Common myeloid progenitor, CD34-positive (primary cell): ENCODE measurements around the gene GLG1.
"Not testable (repeated sequence)": the region's sequence is repeated elsewhere in the genome, so short reads cannot be mapped to it uniquely, and the experiment has no call there.

Source experiments
- CTCF ChIA-PET: fragments of 350-600 bp; sonication (Branson Sonifier 250); formaldehyde crosslinking; loops from one replicate; lab custom pipeline; 2021; ENCODE audit warnings: antibody characterized with exemption; lab: Charles Lee
- POLR2A ChIA-PET: fragments of 350-600 bp; sonication (Branson Sonifier 250); formaldehyde crosslinking; loops from one replicate; lab custom pipeline; 2021; ENCODE audit warnings: antibody characterized with exemption; lab: Charles Lee
- DNase-seq, 3 donors: peaks; one replicate each; pipeline versions ENCODE4 v3.0.0 to v3.0.0-alpha.2; 2013
- H3K27ac ChIP-seq, 2 experiments: 1 replicate in 1 of 2; 2 replicates in 1 of 2; pipeline ENCODE4 v1.7.0; 2013; ENCODE audit warnings: inconsistent platforms in 2 of 2, low read length in 2 of 2, mild to moderate bottlenecking in 2 of 2, low read depth in 1 of 2, moderate library complexity in 1 of 2; ENCODE audit not compliant: severe bottlenecking in 2 of 2, insufficient read depth in 1 of 2, poor library complexity in 1 of 2
- H3K27me3 ChIP-seq, 5 experiments: replicated peaks in 2 of 5; 1 replicate in 3 of 5; 2 replicates in 2 of 5; pipeline versions ENCODE4 v1.6.1 to v1.7.0; 2013; ENCODE audit warnings: low read length in 4 of 5, mild to moderate bottlenecking in 2 of 5, moderate library complexity in 2 of 5, inconsistent platforms in 1 of 5; ENCODE audit not compliant: insufficient read depth in 5 of 5, control insufficient read depth in 4 of 5
- H3K36me3 ChIP-seq, 4 experiments: 1 replicate in 2 of 4; 2 replicates in 2 of 4; pipeline versions ENCODE4 v1.6.1 to v1.7.0; 2013; ENCODE audit warnings: low read length in 3 of 4, control low read depth in 1 of 4, mild to moderate bottlenecking in 1 of 4; ENCODE audit not compliant: control insufficient read depth in 4 of 4, insufficient read depth in 4 of 4
- H3K4me1 ChIP-seq, 4 experiments: 1 replicate in 3 of 4; 2 replicates in 1 of 4; pipeline versions ENCODE4 v1.6.1 to v1.7.1; 2013; ENCODE audit warnings: low read length in 3 of 4, mild to moderate bottlenecking in 3 of 4, control low read depth in 1 of 4, inconsistent platforms in 1 of 4, moderate library complexity in 1 of 4; ENCODE audit not compliant: control insufficient read depth in 4 of 4, insufficient read depth in 4 of 4; ENCODE audit errors: control extremely low read depth in 1 of 4
- H3K4me3 ChIP-seq, 7 experiments: 1 replicate in 4 of 7; 2 replicates in 3 of 7; pipeline versions ENCODE4 v1.5.1 to v1.7.0; 2013; ENCODE audit warnings: mild to moderate bottlenecking in 7 of 7, low read length in 6 of 7, moderate library complexity in 6 of 7, inconsistent platforms in 2 of 7, low read depth in 2 of 7, control low read depth in 1 of 7; ENCODE audit not compliant: insufficient read depth in 4 of 7, control insufficient read depth in 1 of 7; ENCODE audit errors: extremely low read depth in 1 of 7
- H3K9me3 ChIP-seq, 5 experiments: 1 replicate in 4 of 5; 2 replicates in 1 of 5; pipeline versions ENCODE4 v1.6.1 to v1.7.1; 2013; ENCODE audit warnings: low read length in 4 of 5, mild to moderate bottlenecking in 2 of 5, inconsistent platforms in 1 of 5, low read depth in 1 of 5, moderate library complexity in 1 of 5; ENCODE audit not compliant: control insufficient read depth in 4 of 5, insufficient read depth in 2 of 5; ENCODE audit errors: control extremely low read depth in 1 of 5
- WGBS: methylation state at CpG from one replicate; pipeline ENCODE4 v1.1.5; 2013; ENCODE audit not compliant: insufficient coverage; 5-methylcytosine and 5-hydroxymethylcytosine counted together

Gene GLG1

DNA sequence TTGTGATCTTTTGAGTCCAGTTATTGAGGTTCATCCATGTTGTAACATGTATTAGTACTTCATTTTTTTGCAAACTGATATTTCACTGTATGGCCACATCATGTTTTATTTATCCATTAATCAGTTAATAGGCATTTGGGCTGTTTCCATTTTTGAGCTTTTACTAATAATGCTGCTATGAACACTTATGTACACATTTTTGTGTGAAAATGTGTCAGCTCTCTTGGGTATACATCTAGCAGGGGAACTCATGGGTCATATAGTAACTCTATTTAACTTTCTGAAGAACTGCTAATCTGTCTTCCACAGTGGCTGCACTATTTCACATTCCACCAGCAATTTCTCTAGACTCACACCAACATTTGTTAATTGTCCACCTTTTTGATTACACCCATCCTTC, 82.0 kb downstream of the GLG1 start:
- Histone ChIP-seq H3K36me3 (peaks cover 0 to 7% (median 2%) of the 10 kb centered on the region in 4 experiments), H3K4me1 (no peaks in the 10 kb centered on the region), H3K27ac (no peak overlapping the region), H3K27me3 (no peaks in the 10 kb centered on the region), H3K4me3 (no peak overlapping the region), H3K9me3 (peaks cover 0 to 10% (median 0%) of the 10 kb centered on the region in 5 experiments)
- no peak for DNase-seq
- CTCF ChIA-PET = no interaction called here
- POLR2A ChIA-PET = interaction anchor here (0.6 kb wide), 1 partner anchor 34 kb away, joined by 3 read pairs; no protein-coding TSS in a partner anchor

DNA sequence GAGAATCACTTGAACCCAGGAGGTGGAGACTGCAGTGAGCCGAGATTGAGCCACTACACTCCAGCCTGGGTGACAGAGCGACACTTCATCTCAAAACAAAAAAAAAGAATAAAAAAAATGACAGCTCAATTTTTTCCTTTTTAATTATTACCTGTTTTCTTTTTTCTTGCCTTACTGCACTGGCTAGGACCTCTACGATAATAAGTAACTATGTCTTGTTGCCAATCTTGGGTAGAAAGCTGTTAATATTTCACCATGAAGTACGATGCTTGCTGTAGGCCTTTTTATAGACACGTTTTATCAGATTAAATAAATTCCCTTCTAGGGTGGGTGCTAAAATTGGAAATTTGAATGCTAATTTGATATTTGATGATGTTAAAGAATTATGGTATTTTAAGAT, 82.8 kb downstream of the GLG1 start:
- CTCF ChIA-PET = no interaction called here

DNA sequence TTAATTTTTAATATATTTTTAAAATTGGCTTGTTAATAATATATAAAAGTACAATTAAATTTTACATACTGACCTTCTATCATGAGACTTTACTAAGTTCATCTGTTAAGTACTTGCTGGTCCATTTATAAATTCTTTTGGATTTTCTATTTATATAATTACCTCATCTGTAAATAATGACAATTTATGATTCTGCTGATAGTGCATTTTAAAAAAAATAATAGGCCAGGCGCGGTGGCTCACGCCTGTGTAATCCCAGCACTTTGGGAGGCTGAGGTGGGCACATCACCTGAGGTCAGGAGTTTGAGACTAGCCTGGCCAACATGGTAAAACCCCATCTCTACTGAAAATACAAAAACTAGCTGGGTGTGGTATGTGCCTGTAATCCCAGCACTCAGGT, 83.2 kb downstream of the GLG1 start:
- CTCF ChIA-PET, H3K27me3 ChIP-seq, H3K4me3 ChIP-seq, DNase-seq, H3K36me3 ChIP-seq, H3K4me1 ChIP-seq, POLR2A ChIA-PET, H3K27ac ChIP-seq: not testable (repeated sequence)
- WGBS = 100% methylated on average over 1 of the region's 3 CpGs
- peaks cover 0 to 10% (median 0%) of the 10 kb centered on the region in 5 experiments for H3K9me3 ChIP-seq

More for the DNA sequence above, 82.8 kb downstream of the GLG1 start:
- H3K27me3 ChIP-seq = no peaks in the 10 kb centered on the region
- no peak overlapping the region for H3K4me3 ChIP-seq
- 93% methylated on average over 3 of the region's 5 CpGs for WGBS
- POLR2A ChIA-PET = no interaction called here
- H3K36me3 ChIP-seq = peaks cover 0 to 7% (median 2%) of the 10 kb centered on the region in 4 experiments
- peaks cover 0 to 10% (median 0%) of the 10 kb centered on the region in 5 experiments for H3K9me3 ChIP-seq
- DNase-seq = no peak
- no peaks in the 10 kb centered on the region for H3K4me1 ChIP-seq
- H3K27ac ChIP-seq = no peak overlapping the region

DNA sequence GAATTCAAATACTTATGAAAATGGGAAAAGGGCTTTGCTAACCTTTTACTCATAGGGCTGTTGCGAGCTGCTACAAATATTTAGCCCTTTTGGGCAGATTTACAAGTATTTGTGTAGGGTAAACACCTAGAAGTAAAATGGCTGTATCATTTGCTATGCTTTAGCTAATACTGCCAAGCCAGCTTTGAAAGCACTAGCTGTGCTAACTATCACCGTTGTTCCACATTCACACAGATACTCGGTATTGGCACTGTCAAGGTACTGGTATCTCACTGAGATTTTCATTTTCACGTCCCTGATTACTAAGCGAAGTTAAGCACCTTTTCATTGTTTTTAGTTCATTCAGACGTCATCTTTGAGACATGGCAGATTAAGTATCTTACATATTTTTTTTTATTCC, 84.8 kb downstream of the GLG1 start:
- H3K27me3 ChIP-seq = no peaks in the 10 kb centered on the region
- H3K27ac ChIP-seq = no peak overlapping the region
- peaks cover 0 to 5% (median 2%) of the 10 kb centered on the region in 4 experiments for H3K36me3 ChIP-seq
- no peak for DNase-seq
- WGBS = 95% methylated on average over 5 of the region's 6 CpGs
- no peak overlapping the region for H3K4me3 ChIP-seq
- no peaks in the 10 kb centered on the region for H3K4me1 ChIP-seq
- POLR2A ChIA-PET = no interaction called here
- H3K9me3 ChIP-seq = peaks cover 0 to 10% (median 0%) of the 10 kb centered on the region in 5 experiments
- CTCF ChIA-PET = no interaction called here

DNA sequence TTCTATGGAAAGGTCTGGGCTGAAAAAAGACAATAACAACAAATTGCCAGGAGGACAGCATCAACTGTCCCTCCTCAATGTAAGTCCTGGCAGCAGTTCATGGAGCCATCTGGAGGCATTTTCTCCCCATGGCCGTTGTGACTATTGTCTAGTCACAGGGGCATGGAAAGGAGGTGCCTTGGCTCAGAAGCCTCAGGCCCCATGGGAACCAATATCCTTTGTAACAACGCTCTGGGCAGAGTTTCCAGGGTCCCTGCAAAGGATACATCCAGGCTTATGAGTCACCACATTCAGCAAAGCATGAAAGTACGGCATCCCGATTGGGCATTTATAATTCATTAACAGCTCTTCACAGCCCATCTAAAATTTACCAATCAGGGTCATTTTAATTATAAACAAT, 85.2 kb downstream of the GLG1 start:
- no peak overlapping the region for H3K27ac ChIP-seq
- CTCF ChIA-PET = no interaction called here

DNA sequence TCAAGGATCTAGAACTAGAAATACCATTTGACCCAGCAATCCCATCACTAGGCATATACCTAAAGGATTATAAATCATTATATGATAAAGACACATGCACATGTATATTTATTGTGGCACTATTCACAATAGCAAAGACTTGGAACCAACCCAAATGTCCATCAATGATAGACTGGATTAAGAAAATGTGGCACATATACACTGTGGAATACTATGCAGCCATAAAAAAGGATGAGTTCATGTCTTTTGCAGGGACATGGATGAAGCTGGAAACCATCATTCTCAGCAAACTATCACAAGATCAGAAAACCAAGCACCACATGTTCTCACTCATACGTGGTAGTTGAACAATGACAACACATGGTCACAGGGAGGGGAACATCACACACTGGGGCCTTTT, 88.0 kb downstream of the GLG1 start:
- H3K9me3 ChIP-seq, H3K27me3 ChIP-seq, H3K27ac ChIP-seq, H3K4me1 ChIP-seq, DNase-seq, POLR2A ChIA-PET, H3K4me3 ChIP-seq, H3K36me3 ChIP-seq, CTCF ChIA-PET: not testable (repeated sequence)
- WGBS = no CpG with 5 or more reads among the region's 1 CpG

More for the DNA sequence above, 85.2 kb downstream of the GLG1 start:
- WGBS = 90% methylated on average over 2 of the region's 4 CpGs
- Histone ChIP-seq H3K4me3 (no peak overlapping the region), H3K27me3 (no peaks in the 10 kb centered on the region), H3K9me3 (peaks cover 0 to 10% (median 0%) of the 10 kb centered on the region in 5 experiments), H3K36me3 (peaks cover 0 to 5% (median 2%) of the 10 kb centered on the region in 4 experiments), H3K4me1 (no peaks in the 10 kb centered on the region)
- POLR2A ChIA-PET = no interaction called here
- no peak for DNase-seq

DNA sequence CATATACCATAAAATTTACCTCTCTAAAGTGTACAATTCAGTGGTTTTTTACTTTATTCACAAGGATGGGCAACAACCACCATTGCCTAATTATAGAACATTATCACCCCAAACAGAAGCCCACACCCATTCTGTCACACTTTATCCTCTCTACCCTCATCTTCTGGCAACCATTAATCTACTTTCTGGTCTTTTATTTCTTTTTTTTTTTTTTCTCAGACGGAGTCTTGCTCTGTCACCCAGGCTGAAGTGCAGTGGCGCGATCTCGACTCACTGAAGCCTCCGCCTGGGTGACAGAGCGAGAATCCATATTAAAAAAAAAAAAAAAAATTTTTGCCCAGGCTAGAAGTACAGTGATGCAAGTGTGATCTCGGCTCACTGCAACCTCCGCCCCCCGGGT, 95.0 kb downstream of the GLG1 start:
- DNase-seq = peak in 1 of 3 donors; percentile 10
- Histone ChIP-seq H3K4me3 (no peak overlapping the region), H3K27me3 (no peaks in the 10 kb centered on the region), H3K9me3 (peaks cover 0 to 4% (median 0%) of the 10 kb centered on the region in 5 experiments), H3K36me3 (peaks cover 0 to 6% (median 2%) of the 10 kb centered on the region in 4 experiments), H3K27ac (no peak overlapping the region), H3K4me1 (peaks cover 0 to 12% (median 0%) of the 10 kb centered on the region in 4 experiments)
- ChIA-PET CTCF (no interaction called here), POLR2A (no interaction called here)
- WGBS = 80% methylated on average over 6 of the region's 9 CpGs
